Activated CD4-positive, alpha-beta T cell treated with anti-CD3 and anti-CD28 coated beads, Interleukin-2, amount 50 U/mL, for 1 hour (primary cell): ENCODE data around the gene ILRUN.
"Not testable (repeated sequence)": the region's sequence is repeated elsewhere in the genome, so short reads cannot be mapped to it uniquely, and the experiment has no call there.

Experiments used
- DNase-seq: peaks from one replicate; pipeline ENCODE4 v3.0.0-alpha.2; 2020

The ILRUN gene

DNA sequence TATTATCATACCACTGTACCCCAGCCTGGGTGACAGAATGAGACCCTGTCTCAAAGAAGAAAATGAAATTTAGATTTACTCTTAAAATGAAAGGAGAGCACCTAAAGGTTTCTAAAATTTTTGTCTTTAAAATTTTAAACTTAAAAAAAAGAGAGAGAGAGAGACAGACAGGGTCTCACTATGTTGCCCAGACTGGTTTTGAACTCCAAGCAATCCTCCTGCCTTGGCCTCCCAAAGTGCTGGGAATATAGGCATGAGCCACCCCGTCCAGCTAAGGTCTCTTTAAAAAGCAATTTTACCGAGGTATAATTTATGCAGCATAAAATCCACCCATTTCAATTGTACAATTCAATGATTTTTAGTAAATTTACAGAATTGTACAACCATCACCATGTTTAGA lies 33.2 kb downstream of the ILRUN start:
- no peak for DNase-seq

DNA sequence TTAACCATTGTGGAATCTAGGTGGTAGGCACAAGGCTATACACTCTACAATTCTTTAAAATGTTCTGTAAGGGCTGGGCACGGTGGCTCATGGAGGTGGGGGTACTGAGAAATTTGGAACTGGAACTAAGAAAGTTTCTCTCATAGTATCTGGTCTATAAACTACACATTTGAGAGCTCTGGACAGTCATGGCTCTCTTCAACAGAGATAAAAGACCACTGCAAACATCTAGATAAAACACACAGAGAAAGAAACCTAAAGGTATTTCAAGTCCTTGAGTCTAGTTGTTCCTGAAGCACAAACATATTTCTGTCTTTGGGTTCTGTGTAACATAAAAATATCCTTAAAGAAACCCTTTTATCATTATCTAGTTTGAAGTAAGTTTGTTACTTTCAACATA lies 35.2 kb downstream of the ILRUN start:
- no peak for DNase-seq

DNA sequence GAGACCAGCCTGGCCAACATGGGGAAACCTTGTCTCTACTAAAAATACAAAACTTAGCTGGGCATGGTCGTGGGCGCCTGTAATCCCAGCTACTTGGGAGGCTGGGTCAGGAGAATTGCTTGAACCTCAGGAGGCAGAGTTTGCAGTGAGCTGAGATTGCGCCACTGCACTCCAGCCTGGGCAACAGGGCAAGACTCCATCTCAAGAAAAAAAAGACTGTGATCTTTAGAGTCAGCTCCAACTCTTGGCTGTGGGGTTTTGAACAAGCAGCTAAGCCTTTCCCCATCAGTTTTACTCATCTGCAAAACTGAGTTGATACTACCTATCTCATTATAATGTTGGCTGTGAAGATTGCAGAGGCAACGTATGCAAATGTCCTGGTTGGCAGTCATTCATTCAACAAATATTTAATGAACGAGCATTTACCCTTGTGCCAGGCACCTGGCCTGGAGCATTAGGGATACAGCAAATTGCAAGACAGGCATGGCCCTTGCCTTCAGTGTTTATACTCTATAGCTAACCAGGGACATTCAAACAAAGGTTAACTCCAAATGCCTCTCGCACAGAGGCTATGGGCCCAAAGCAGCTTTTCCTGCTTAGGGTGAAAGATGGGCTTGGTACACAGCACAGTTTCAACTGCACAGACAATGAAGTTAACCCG lies 37.8 kb downstream of the ILRUN start:
- DNase-seq, result no peak

GRCh38 chr6:34657979-34658480 lies 38.5 kb downstream of the ILRUN start:
- not testable (repeated sequence) for DNase-seq

DNA sequence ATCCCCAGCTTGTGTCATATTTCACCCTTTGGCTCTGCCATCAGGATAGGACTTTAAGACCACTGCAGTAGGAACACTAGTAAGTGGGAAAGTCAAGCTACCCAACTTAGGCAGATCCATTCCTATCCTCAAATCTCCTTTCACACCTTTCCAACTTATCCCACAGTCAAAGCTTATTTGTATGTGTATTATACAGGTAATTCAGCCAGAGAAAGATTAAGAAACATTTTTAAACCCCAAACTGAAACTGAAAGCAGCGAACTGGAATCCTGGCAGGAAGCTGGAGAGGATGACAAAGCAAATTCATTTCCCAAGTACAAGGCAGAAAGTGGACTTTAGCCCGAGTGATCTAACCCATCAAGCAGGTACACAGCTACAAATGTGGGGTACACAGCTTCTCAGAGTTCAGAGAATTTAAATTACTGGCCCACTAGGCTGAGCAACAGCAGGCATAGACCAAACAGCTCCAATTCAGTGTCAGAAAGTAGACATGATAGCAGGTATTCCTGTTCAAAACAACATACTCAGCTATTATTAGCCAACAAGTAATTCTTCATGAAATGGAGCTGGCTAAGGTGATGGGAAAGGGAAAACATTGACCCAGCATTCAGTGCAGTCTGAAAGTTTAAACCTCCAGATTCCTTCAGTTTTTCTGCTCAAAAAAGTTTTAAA lies 39.1 kb downstream of the ILRUN start:
- DNase-seq, result no peak

GRCh38 chr6:34657037-34657306 lies 39.6 kb downstream of the ILRUN start:
- no peak for DNase-seq

DNA sequence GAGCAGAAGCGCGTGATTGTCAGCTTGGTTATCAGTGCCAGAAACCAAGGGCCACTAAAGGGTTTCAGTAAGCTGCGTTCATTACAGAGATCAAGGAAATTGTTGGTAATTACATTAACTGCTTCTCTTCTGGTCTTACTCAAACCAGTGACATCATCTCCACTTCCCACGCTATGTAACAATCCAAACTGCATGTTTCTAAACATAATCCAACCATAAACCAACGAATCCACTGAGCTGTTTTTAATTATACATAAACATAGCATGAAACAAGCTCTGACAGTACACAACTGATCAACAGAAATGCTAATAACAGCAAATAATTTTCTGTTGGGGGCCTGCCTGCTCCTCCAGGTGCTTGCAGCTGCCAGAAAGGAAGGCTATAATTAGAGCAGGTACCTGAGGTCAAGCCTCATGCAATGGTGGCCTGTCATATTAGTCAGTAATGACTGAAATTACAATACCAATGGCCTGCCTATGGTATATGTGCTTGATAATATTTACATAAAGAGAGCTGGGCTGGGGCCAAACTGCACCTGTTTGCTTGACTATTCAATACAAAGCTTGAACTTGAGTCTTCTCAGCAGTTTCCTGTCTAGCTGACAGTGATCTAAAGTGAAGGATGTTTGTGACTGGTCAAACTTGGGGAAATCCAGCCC lies 40.1 kb downstream of the ILRUN start:
- peak; percentile 23 for DNase-seq

GRCh38 chr6:34655876-34656377 lies 40.6 kb downstream of the ILRUN start:
- not testable (repeated sequence) for DNase-seq

- DNase-seq, result no peak
Observed at GRCh38 chr6:34654061-34654710, 42.4 kb downstream of the ILRUN start.

DNA sequence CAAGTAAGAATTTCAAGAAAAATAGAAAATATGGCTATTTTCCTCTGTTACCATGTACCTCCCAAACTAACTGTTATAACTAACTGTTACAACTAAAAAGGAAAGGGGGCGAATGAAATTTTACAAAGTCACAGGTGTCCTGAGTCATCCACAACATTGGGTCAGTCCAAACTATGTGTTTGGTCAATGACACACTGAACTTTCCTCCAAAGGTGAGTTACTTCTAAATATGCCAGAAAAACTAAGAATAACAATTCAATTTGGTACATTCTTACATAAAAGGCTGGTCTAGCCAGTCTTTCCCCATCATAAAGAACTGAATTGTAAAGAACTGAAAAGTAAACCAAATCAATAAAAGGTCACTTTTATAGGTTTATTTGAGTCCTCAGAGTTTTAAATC lies 44.3 kb downstream of the ILRUN start:
- no peak for DNase-seq

GRCh38 chr6:34650823-34651222 lies 45.7 kb downstream of the ILRUN start:
- DNase-seq, result no peak

DNA sequence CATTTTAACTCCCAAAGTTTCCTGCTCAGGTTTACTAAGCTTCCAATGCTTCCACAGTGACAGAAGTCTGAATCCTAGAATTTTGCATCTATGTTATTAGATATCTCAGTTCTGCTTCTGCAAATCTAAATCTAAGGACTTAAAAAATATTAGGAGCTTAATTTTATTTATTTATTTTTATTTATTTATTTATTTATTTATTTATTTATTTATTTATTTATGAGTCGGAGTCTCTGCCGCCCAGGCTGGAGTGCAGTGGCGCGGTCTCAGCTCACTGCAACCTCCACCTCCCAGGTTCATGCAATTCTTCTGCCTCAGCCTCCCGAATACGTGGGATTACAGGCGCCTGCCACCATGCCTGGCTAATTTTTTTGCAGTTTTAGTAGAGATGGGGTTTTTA lies 46.3 kb downstream of the ILRUN start:
- not testable (repeated sequence) for DNase-seq

GRCh38 chr6:34648806-34649205 lies 47.8 kb downstream of the ILRUN start:
- DNase-seq, result no peak
